GM04504 (cell line): Measurements from ENCODE around the gene CAPZB.

Experiments
- DNase-seq: peaks from one replicate; pipeline ENCODE4 v3.0.0-alpha.2; 2012; ENCODE audit warnings: low read depth

The CAPZB gene

GRCh38 chr1:19327301-19327700 is 158.0 kb downstream of the CAPZB start:
- no peak for DNase-seq

DNA sequence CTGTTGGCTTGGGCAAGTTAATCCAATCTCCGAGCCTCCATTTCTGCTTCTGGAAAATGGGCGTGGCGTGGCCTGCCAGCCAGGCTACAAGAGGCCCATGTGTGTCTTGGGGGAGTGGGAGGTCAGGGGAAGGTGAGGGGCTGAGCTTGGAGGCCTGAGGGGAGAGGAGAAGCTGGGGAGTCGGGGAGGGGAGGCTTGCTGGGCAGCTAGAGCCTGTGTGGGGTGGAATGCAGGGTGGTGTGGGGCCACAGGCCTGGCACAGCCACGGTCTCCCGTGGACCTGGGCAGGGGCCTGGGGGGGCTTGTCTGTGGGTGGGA is 158.6 kb downstream of the CAPZB start:
- no peak for DNase-seq

DNA sequence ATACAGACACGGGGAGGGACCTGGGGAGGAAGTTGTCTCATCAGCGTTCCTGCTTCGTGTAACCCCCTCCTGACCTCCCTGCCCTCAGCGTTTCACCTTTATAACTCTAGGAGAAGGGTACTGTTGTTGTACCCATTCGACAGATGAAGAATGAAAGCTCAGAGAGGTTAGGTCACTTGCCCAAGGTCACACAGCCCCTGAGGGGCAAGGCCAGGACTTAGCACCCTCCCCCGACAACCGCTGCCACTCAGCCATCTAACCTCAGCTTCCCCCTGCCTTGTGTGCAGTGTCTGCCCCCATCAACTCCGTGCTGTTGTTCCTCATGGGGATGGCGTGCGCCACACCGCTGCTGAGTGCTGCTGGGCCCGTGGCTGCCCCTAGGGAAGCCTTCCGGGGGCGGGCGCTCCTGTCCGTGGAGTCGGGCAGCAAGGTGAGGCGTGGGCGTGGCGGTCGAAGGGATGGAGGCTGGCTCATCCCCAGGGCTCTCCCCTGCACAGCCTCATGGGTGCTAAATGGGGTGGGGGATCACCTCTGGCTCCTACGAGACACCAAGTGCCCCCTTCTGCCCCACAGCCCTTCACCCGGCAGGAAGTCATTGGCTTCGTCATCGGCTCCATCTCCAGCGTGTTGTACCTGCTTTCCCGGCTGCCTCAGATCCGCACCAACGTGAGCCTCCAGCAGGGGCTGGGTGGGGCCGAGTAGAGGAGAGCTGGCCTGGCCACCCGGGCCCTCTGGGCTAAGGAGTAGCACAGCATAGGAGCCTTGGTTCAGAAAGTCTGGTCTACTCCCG is 159.2 kb downstream of the CAPZB start:
- DNase-seq, result no peak

DNA sequence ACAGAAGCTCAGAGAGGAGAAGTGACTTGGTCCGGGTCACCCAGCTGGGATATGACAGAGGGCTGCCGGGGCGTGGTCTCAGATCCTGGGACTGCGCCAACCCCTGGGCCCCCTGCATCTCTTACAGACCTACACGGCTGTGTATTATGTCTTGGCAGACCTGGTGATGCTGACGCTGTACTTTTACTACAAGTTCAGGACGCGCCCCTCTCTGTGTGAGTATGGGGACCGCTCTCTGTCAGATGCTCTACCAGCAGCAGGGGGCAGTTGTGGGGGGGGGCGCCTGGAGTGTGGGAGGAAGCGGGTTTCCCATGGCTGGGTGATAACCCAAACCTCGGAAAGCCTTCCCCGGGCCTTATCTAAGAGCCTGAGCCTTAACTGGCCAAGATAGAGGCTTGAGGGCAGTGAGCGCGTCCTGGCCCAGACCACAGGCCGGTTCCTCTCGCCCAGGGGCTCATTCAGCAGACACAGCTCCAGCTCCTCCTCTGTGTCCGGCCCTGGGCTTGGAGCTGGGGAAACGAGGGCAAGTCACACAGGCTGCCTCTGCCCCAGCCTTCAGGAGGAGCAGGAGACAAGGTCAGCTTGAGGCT is 159.9 kb downstream of the CAPZB start:
- DNase-seq, result no peak

GRCh38 chr1:19324665-19324990 is 160.7 kb downstream of the CAPZB start:
- no peak for DNase-seq

GRCh38 chr1:19323987-19324664 is 161.2 kb downstream of the CAPZB start:
- no peak for DNase-seq

DNA sequence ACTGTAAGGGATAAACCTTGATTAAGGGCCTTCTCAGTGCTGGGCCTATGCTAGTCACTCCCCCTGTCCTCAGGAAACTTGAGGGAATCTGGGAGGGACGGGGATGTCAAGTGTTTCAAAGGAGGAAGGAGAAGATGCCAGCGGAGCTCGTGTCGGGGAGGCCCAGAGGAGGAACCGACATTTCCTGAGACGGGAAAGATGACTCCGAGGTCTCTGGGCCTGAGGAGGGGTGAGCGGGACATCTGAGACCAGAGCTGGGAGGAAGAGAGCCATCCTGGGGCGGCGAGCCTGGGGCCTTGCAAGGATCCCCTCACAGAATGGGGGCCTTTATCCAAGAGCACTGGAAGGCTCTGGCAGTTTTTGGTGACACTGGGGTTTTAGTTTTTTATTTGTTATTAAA is 162.9 kb downstream of the CAPZB start:
- DNase-seq, result no peak

DNA sequence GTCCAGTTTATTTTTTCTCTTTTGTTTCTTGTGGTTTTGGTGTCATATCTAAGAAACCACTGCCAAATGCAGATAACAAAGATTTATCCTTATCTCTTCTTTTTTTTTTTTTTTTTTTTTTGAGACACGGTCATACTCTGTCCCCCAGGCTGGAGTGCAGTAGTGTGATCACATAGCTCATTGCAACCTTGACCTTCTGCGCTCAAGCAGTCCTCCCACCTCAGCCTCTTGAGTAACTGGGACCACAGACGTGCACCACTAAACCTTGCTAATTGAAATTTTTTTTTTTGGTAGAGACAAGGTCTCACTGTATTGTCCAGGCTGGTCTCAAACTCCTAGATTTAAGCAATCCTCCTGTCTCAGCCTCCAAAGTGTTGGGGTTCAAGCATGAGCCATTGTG is 164.3 kb downstream of the CAPZB start:
- DNase-seq, result no peak

DNA sequence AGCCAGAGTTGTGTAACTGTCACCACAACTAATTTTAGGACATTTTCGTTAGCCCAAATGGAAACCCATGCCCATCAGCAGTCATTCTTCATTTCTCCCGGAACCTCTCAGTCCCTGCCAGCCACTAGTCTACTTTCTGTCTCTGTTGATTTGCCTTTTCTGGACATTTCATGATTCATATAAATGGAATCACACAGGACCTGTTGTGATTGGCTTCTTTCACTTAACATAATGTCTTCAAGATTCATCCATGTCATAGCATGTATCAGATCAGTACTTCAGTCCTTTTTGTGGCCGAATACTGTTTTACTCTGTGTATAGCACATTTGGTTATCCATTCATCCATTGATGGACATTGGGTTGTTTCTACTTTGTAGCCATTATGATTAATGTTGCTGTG is 166.1 kb downstream of the CAPZB start:
- no peak for DNase-seq

DNA sequence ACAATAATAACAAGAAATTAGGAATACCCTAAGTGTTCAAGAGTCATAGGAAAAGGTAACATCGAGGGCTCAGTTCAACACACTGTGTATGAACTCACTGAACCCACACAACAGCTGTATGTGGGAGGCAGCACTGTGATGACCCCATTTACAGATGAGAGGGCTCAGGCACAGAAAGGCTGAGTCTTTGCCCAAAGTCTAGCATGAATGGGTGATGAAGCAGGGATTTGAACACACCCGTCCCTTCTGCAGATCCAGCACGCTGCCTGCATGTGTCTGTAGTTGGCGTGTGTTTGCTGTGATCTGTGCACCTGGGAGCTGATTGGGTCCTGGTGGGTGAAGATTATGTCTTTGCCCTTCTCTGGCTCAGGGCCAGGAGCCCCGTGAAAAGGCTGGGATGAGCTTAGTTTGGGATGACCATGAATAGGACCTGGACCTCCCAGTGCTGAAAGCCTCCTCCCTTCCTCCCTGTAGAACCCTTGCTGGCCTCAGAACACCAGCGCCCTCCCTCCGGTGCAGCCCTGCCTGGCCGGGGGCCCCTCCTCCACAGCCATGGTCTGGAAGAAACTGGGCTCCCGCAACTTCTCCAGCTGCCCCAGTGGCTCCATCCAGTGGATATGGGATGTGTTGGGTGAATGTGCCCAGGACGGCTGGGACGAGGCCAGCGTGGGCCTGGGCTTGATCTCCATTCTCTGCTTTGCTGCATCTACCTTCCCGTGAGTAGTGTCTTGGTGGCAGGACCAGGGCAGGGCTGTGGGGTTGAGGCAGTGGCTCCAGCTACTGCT is 168.0 kb downstream of the CAPZB start:
- no peak for DNase-seq

DNA sequence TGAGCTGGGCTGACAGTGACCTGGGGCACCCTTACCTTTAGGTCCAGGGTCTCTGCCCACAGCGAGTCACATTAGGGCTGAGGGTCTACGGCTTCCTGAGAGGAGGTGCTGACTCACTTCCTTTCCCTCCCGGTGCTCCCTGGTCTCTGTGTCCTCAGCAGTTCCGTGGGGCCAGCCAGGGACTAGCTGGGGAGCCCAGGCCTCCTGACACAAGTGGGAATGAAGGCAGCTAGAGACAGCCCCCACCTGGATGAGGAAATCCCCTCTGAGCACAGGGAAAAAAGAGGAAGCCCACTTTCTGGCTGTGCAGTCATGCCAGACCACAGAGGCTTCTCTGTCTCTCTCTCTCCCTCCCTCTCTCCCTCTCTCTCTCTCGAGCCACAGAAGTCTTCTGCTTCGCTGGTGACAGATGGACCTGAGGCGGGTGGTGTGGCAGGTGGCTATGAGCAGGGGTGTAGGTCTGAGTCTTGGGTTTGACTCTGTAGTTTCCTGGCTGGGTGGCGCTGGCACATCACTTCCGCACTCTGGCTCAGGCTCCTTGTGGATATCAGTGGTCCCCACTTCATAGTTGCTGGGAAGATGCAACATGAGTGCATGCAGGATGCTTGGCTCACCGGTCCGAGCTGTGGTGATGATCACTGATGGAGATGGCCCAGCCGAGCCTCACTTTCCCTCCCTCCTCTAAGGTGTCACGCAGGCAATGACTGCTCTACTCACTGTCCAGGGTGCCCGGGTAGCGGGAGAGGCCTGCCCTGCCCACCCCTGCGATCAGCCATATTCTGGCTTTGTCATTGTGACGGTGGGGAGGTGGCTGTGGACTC is 169.8 kb downstream of the CAPZB start:
- DNase-seq, result peak; percentile 24

- no peak for DNase-seq
Observed at GRCh38 chr1:19313961-19314882, 171.1 kb downstream of the CAPZB start.

DNA sequence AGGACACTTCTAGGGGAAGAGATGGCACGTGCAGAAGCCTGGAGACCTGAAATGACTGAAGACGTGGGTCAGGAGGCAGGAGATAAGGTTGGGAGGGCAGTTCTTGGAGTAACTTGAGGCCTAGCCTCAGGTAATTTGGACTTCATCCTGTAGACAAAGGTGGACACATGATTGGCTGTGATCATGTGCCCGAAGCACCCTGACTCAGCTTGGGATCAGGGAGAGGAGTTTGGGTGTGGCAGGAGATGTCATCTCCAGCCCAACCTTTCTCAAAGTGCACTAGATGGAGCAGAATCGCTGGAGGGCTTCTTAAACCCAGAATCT is 171.7 kb downstream of the CAPZB start:
- DNase-seq, result no peak

- no peak for DNase-seq
Observed at GRCh38 chr1:19312782-19313635, 172.3 kb downstream of the CAPZB start.

DNA sequence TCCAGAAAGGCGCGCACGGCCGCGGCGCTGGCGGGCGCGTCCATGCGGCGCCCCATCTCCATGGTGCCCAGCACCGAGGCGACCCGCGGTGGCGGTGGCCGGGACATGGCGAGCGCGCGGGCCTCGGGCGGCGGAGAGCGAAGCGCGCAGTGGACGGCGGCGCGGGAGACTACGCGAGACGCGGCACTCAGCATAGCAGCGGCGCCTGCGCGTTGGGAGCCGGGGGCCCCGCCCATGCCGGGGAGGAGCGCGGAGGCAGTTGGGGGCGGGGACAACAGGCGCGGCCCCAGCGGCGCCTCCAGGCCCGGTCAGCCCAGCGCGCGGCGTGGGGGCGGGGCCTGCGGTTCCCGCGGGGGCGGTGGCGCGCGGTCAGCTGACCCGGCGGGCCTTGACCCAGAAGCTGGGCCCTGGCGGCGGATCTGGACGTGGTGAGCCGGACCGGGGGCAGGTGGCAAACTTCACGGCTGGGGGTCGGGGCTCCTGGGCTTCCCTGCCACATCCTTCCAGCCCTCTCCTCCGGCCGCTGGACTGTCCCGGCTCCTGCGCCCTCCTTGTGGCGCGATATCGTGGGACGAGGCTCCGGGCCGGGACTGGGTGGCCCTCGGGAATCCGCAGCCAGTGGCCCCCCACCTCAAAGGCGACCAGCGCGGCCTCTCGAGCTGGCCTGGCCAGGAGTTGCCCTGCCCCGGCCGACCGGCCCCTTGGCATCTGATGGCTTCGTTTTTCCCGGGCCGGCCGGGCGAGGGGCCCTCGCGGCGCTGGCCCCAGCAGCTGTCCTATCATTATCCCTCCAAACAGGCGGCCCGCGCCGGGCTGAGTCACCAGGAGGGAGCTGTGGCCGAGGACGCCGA is 173.2 kb downstream of the CAPZB start, which contains the start of the genes AKR7A2 and SLC66A1:
AKR7A2 (minus strand) TSS at position 214 of the 851 bp plus-strand sequence; CDS start at position 194, 20 bp downstream.
SLC66A1 (plus strand) TSS at position 396 of the 851 bp plus-strand sequence. CDS start 5,352 bp downstream, outside the sequence.
- DNase-seq, result peak; percentile 86

- no peak for DNase-seq
Observed at GRCh38 chr1:19311503-19311930, 173.8 kb downstream of the CAPZB start.

DNA sequence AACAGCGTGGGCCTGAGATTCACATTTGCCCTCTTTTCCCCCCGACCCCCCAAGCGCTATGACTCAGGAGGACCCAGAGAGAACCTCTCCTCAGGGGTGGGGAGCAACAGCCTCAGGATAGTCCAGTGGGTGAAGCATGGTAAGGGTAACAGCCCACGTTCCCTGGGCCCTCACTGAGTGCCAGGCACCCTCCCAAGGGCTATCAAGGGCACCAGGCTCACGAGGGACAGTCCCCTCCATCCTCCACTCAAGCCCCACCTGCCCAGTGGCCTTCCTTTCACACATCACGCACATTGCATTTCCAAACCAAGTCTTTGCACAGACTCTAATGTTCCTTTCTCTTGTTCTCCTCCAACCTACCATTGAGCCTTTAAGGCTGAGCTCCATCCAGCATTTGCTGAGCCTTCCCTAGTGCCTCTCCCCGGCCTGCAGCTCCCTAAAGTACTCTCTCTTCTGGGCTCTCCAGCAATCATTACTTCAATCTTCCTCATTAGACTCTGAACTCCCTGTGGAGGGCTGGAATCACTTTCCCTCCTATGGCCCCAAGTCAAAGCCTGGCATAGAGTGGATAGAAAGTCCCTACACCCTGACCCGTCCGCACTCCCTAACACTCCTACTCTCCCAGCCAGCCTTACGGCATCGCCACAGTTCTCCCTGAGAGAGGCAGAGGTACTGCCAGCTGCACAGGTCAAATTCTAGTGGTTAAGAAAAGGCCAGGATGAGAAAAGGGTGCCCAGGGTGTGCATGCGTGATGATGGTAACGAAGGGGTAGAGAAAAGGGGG is 174.4 kb downstream of the CAPZB start:
- no peak for DNase-seq

DNA sequence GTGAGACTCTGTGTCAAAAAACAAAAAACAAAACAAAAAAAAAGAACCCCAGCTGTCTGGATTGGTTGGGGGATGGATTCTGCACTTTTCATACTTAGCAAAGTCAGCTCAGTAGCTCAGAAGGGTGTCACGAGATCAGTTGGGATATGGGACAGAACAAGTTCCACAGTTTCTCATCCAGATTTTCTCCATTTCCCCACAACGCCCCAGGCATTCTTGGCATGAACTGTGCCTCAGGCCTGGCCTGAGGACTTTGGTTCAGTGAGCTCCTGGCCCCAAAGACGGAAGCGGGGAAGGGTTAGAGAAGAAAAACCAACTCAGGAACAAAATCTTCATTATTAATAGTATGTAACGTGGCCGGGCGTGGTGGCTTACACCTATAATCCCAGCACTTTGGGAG is 175.3 kb downstream of the CAPZB start:
- DNase-seq, result no peak
